Coronary artery (tissue), 2 donors: ENCODE measurements around the gene DCAF15.
A peak's percentile ranks its signal among the peaks of the same experiment; 100 is the strongest.

Experiments
- DNase-seq: peaks from one replicate; pipeline ENCODE4 v3.0.0-alpha.2; 2017; ENCODE audit warnings: low spot score
- H3K27ac ChIP-seq, 2 donors: fragments of 200-600 bp; sonication (generic); one replicate each; pipeline ENCODE4 v1.5.1; 2016 to 2019
- H3K4me3 ChIP-seq: fragments of 200-600 bp; sonication (generic); 2 replicates; pipeline ENCODE4 v1.5.1; 2016; ENCODE audit warnings: mild to moderate bottlenecking, moderate library complexity
- CTCF ChIP-seq: fragments of 200-600 bp; sonication (generic); IDR thresholded peaks from one replicate; pipeline ENCODE4 v1.5.1; 2019; ENCODE audit warnings: antibody characterized with exemption

Gene DCAF15

DNA sequence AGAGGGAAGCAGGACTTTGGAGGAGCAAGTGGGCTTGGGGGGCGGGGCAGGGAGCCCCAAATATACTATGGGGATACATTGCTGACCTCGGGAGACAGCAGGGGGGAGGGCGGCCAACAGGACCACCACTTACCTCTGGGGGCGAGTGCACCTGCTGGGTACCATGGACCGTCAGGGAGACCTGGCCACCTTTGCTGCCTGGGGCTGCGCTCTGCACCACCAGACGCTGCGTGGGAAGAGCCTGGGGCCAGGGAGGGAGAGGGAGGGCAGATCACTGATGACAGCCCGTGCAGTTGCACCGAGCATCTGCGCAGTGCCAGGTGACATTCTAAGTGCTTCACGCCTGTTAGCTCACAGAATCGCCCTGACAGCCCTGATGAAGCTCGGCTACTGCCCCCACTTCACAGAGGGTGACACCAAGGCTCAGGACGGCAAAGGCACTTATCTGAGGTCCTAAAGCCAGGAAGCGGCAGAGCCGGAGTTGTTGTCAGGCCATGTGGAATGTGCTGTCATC, 29.7 kb downstream of the DCAF15 start:
- TF ChIP-seq CTCF, result no peak
- H3K27ac ChIP-seq, result no peak overlapping the region
- no peak overlapping the region for H3K4me3 ChIP-seq
- DNase-seq, result no peak

- H3K4me3 ChIP-seq, result no peak overlapping the region
- no peak for DNase-seq
- no peak overlapping the region for H3K27ac ChIP-seq
- TF ChIP-seq CTCF, result no peak
Measured at GRCh38 chr19:13982773-13983172, 30.5 kb downstream of the DCAF15 start.

- TF ChIP-seq CTCF, result no peak
- DNase-seq, result no peak
- no peak overlapping the region for H3K27ac ChIP-seq
- no peak overlapping the region for H3K4me3 ChIP-seq
Measured at GRCh38 chr19:13983213-13983889, 31.0 kb downstream of the DCAF15 start.

DNA sequence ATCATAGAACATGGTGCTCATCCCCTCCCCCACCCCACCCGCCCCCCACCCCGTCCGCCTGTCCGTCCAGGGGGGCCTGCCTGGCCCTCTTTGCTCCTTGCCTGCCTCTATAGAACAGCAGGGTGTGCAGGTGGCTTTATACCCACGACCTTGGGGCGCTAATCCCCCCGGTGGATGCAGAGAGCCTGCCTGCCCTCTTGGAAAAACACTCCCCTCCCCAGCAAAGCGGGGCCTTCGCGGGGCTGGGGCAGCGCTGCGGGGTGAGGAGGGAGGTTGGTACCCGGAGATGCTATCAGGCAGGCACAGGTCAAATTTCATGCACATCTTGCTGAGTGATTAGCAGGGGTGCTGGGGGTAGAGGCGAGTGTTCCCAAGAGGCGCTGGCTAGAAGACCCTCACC, 31.9 kb downstream of the DCAF15 start:
- H3K4me3 ChIP-seq, result no peak overlapping the region
- DNase-seq, result no peak
- no peak for TF ChIP-seq CTCF
- H3K27ac ChIP-seq, result no peak overlapping the region

DNA sequence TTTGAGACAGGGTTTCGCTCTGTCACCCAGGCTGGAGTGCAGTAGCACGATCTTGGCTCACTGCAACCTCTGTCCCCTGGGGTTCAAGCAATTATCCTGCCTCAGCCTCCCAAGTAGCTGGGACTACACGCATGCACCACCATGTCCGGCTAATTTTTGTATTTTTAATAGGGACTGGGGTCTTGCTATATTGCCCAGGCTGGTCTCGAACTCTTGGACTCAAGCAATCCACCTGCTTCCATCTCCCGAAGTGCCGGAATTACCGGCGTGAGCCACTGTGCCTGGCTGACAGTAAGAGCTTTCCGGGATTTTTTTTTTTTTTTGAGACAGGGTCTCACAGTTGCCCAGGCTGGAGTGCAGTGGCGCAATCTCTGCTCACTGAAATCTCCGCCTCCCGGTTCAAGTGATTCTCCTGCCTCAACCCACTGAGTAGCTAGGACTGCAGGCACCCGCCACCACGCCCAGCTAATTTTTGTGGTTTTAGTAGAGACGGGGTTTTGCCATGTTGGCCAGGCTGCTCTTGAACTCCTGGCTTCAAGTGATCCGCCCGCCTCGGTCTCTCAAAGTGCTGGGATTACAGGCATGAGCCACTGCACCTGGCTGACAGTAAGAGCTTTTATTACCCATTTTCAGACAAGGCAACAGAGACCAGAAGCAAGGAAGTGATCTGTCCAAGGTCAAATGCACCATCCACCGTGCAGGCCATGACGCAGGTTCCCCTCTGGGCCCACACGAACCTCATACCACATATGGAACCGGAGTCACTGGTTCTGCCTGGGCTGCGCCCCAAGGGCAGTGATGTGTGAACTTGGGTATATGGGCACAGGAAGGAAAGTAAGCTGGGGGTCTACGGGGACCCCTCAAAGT, 32.8 kb downstream of the DCAF15 start:
- no peak for TF ChIP-seq CTCF
- no peak overlapping the region for H3K4me3 ChIP-seq
- DNase-seq, result no peak
- peak overlapping the region in 1 of 2 donors; percentile 81 for H3K27ac ChIP-seq

DNA sequence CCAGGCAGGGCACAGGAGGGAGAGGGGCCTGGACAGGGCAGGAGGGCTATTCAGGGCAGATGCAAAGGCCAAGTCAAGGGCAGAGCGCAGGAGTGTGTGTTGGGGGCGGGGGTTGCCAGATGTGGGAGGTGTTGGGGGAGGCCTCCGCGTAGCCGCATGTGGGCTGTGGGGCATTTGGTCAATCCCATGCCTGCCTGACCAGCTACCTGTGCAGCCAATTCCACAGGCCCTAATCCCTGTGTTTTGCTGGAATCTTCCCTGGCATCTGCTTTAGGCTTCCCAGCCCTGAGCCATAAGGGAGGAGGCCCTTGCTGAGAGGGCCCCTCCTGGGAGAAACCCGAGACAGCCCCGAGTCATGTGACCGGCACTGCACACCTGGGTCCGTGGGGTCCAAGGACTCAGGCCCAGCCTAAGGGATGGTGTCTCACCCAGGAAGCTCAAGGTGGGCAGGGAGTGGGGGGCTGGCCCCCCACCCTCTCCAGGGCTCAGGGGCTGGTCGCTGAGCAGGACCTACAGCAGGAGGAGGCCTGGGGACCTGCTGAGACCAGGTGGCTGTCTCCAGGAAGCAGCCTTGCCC, 33.5 kb downstream of the DCAF15 start:
- TF ChIP-seq CTCF, result no peak
- no peak for DNase-seq
- H3K4me3 ChIP-seq, result peak overlapping the region; percentile 37
- peak overlapping the region; percentile 37 to 81 for H3K27ac ChIP-seq
